ENCODE data around the gene INPP5D.

DNA sequence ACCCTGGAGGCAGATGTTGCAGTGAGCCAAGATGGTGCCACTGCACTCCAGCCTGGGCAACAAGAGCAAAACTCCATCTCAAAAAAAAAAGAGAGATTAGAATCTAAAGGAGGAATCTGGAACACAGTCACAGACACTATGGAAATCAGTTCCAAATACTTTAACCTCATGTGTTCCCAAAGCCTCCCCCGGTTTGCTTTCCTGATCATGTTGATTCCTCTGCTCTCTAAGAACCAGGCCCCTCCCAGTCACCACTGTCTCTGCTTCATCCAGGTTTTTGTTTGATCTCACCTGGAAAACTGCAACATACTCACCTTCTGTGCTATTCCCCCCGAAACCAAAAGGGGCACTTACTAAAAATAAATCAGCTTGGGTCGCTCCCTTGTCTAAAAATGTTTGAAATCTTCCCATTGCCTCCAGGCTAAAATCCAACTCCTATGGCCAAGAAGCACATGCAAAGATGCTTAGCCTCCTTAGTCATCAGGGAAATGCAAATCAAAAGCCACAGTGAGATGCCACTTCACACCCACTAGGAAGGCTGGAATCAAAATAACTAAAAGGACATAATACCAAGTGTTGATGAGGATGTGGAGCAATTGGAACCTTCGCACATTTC lies 33.8 kb upstream of the INPP5D start:
- TF ChIP-seq NFE2L2 (conservative IDR thresholded peaks at IDR 0.05; ENCODE audit: low read length) = no peak
- no peak for TF ChIP-seq GATA3 (IDR thresholded peaks at IDR 0.05; ENCODE audit: borderline replicate concordance)
- TF ChIP-seq, protein P1, sequence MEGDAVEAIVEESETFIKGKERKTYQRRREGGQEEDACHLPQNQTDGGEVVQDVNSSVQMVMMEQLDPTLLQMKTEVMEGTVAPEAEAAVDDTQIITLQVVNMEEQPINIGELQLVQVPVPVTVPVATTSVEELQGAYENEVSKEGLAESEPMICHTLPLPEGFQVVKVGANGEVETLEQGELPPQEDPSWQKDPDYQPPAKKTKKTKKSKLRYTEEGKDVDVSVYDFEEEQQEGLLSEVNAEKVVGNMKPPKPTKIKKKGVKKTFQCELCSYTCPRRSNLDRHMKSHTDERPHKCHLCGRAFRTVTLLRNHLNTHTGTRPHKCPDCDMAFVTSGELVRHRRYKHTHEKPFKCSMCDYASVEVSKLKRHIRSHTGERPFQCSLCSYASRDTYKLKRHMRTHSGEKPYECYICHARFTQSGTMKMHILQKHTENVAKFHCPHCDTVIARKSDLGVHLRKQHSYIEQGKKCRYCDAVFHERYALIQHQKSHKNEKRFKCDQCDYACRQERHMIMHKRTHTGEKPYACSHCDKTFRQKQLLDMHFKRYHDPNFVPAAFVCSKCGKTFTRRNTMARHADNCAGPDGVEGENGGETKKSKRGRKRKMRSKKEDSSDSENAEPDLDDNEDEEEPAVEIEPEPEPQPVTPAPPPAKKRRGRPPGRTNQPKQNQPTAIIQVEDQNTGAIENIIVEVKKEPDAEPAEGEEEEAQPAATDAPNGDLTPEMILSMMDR (IDR thresholded peaks at IDR 0.05) = no peak

Measured in A549 (cell line).